OCI-LY1 (cell line): Measurements from ENCODE around the gene PRSS50.

Source experiments
- H2AFZ ChIP-seq: fragments of 200-600 bp; sonication (generic), shearing (Covaris generic); 2 replicates; pipeline ENCODE4 v1.6.0; 2014; ENCODE audit warnings: antibody characterized with exemption, mild to moderate bottlenecking, low read length
- H3F3A ChIP-seq: fragments of 200-600 bp; sonication (generic), shearing (Covaris generic); 2 replicates; pipeline ENCODE4 v1.6.0; 2014; ENCODE audit warnings: mild to moderate bottlenecking, antibody characterized with exemption, low read length, moderate library complexity; ENCODE audit not compliant: insufficient read depth
- H3K27ac ChIP-seq: fragments of 200-600 bp; sonication (generic); 2 replicates; pipeline ENCODE4 v1.5.1; 2014; ENCODE audit warnings: low read length, mixed run types, mild to moderate bottlenecking, low read depth; ENCODE audit not compliant: poor library complexity, severe bottlenecking
- H3K27me3 ChIP-seq: fragments of 200-600 bp; sonication (generic); 2 replicates; pipeline ENCODE4 v1.6.0; 2014; ENCODE audit warnings: antibody characterized with exemption, mild to moderate bottlenecking, low read length, moderate library complexity; ENCODE audit not compliant: insufficient read depth
- H3K36me3 ChIP-seq: fragments of 200-600 bp; sonication (generic); 2 replicates; pipeline ENCODE4 v1.6.1; 2014; ENCODE audit warnings: mild to moderate bottlenecking, antibody characterized with exemption, low read length, moderate library complexity, mixed read lengths; ENCODE audit not compliant: insufficient read depth
- H3K4me1 ChIP-seq: fragments of 200-600 bp; sonication (generic); 2 replicates; pipeline ENCODE4 v1.5.1; 2014; ENCODE audit warnings: mild to moderate bottlenecking, low read length, moderate library complexity; ENCODE audit not compliant: insufficient read depth, severe bottlenecking
- H3K4me2 ChIP-seq: fragments of 200-600 bp; sonication (generic), shearing (Covaris generic); 2 replicates; pipeline ENCODE4 v1.6.1; 2014; ENCODE audit warnings: low read length
- H3K4me3 ChIP-seq: fragments of 200-600 bp; sonication (generic); 2 replicates; pipeline ENCODE4 v1.5.1; 2014; ENCODE audit warnings: low read length, low read depth, mild to moderate bottlenecking, mixed read lengths; ENCODE audit not compliant: poor library complexity, severe bottlenecking
- H3K79me2 ChIP-seq: fragments of 200-600 bp; shearing (Covaris generic); 2 replicates; pipeline ENCODE4 v1.6.1; 2016; ENCODE audit warnings: mixed run types, low read length, mixed read lengths; ENCODE audit not compliant: insufficient read depth
- H3K9ac ChIP-seq: fragments of 200-600 bp; sonication (generic), shearing (Covaris generic); 2 replicates; pipeline ENCODE4 v1.6.1; 2014; ENCODE audit warnings: mild to moderate bottlenecking, low read length, mixed read lengths
- H3K9me2 ChIP-seq: fragments of 200-600 bp; sonication (generic), shearing (Covaris generic); 2 replicates; pipeline ENCODE4 v1.6.1; 2014; ENCODE audit warnings: low read depth, mild to moderate bottlenecking, low read length, mixed read lengths
- H3K9me3 ChIP-seq: fragments of 200-600 bp; shearing (Covaris generic); 2 replicates; pipeline ENCODE4 v1.6.1; 2014; ENCODE audit warnings: low read length, mixed read lengths
- H4K20me1 ChIP-seq: fragments of 200-600 bp; sonication (generic), shearing (Covaris generic); 2 replicates; pipeline ENCODE4 v1.6.0; 2016; ENCODE audit warnings: mild to moderate bottlenecking, low read length; ENCODE audit not compliant: insufficient read depth
- CTCF ChIP-seq: fragments of 200-600 bp; sonication (generic), shearing (Covaris generic); IDR thresholded peaks from 2 replicates; pipeline ENCODE4 v1.5.1; 2017; ENCODE audit warnings: mild to moderate bottlenecking, antibody characterized with exemption, low read length, moderate library complexity, mixed read lengths
- EZH2 ChIP-seq: fragments of 200-600 bp; sonication (generic), shearing (Covaris generic); IDR thresholded peaks from 2 replicates; pipeline ENCODE4 v1.8.0; 2017; ENCODE audit warnings: borderline replicate concordance, mixed run types, mild to moderate bottlenecking, antibody characterized with exemption, low read length, moderate library complexity, mixed read lengths

Gene PRSS50

GRCh38 chr3:46699676-46700523 is 17.8 kb downstream of the PRSS50 start:
- Histone ChIP-seq H3K27me3 (0 out of 2 replicates have a peak, but pooled peaks cover 6% of the 10 kb centered on the region), H3K79me2 (no peaks in the 10 kb centered on the region), H3K4me3 (no peak overlapping the region), H3K27ac (no peak overlapping the region), H2AFZ (no peak overlapping the region), H3F3A (no peaks in the 10 kb centered on the region), H3K9me3 (no peaks in the 10 kb centered on the region), H4K20me1 (no peaks in the 10 kb centered on the region), H3K9me2 (no peaks in the 10 kb centered on the region), H3K4me2 (no peak overlapping the region), H3K9ac (no peak overlapping the region), H3K36me3 (no peaks in the 10 kb centered on the region), H3K4me1 (no peaks in the 10 kb centered on the region)
- TF ChIP-seq EZH2: no peak
- no peak for TF ChIP-seq CTCF

GRCh38 chr3:46695962-46696894 is 21.4 kb downstream of the PRSS50 start:
- Histone ChIP-seq H3K27ac (no peak overlapping the region), H3K9ac (no peak overlapping the region), H3K9me2 (no peaks in the 10 kb centered on the region), H3K9me3 (no peaks in the 10 kb centered on the region), H3K36me3 (no peaks in the 10 kb centered on the region), H3F3A (no peaks in the 10 kb centered on the region), H3K4me1 (peaks cover 10% of the 10 kb centered on the region), H3K4me3 (no peak overlapping the region), H3K4me2 (no peak overlapping the region), H2AFZ (no peak overlapping the region), H3K27me3 (0 out of 2 replicates have a peak, but pooled peaks cover 10% of the 10 kb centered on the region), H3K79me2 (no peaks in the 10 kb centered on the region), H4K20me1 (no peaks in the 10 kb centered on the region)
- TF ChIP-seq CTCF: no peak
- no peak for TF ChIP-seq EZH2

GRCh38 chr3:46695177-46695961 is 22.3 kb downstream of the PRSS50 start:
- Histone ChIP-seq H4K20me1 (no peaks in the 10 kb centered on the region), H3K9me2 (no peaks in the 10 kb centered on the region), H3K79me2 (no peaks in the 10 kb centered on the region), H3F3A (no peaks in the 10 kb centered on the region), H3K27ac (no peak overlapping the region), H3K4me3 (no peak overlapping the region), H2AFZ (no peak overlapping the region), H3K4me1 (peaks cover 10% of the 10 kb centered on the region), H3K27me3 (peaks cover 10% of the 10 kb centered on the region; the same call in 1 of the 2 replicates), H3K9me3 (no peaks in the 10 kb centered on the region), H3K9ac (no peak overlapping the region), H3K36me3 (no peaks in the 10 kb centered on the region), H3K4me2 (no peak overlapping the region)
- TF ChIP-seq EZH2 (no peak), CTCF (peak; percentile 35)
